ENCODE data around the gene ADSS1.

ADSS1 gene

GRCh38 chr14:104707608-104708595 lies 16.1 kb upstream of the ADSS1 start:
- Histone ChIP-seq H3K27me3 (ENCODE audit: control insufficient read depth in 2 of 2, insufficient read depth in 2 of 2, low read length in 2 of 2) (no peaks in the 10 kb centered on the region), H3K9me3 (ENCODE audit: control insufficient read depth in 2 of 2, low read length in 2 of 2) (no peaks in the 10 kb centered on the region), H3K36me3 (ENCODE audit: control insufficient read depth in 2 of 2, insufficient read depth in 2 of 2, low read length in 2 of 2) (peaks cover 52 to 67% of the 10 kb centered on the region in 2 donors), H3K9ac (ENCODE audit: low read depth in 1 of 2, low read length in 2 of 2) (no peak overlapping the region), H3K4me3 (ENCODE audit: low read length in 2 of 2) (no peak overlapping the region), H3K27ac (ENCODE audit: low read depth in 2 of 2, low read length in 2 of 2) (no peak overlapping the region), H3K4me1 (ENCODE audit: control insufficient read depth in 2 of 2, insufficient read depth in 2 of 2, low read length in 2 of 2) (no peaks in the 10 kb centered on the region)

GRCh38 chr14:104708606-104709268 lies 15.3 kb upstream of the ADSS1 start:
- no peak overlapping the region for H3K4me3 ChIP-seq (ENCODE audit: low read length in 2 of 2)
- no peak overlapping the region for H3K27ac ChIP-seq (ENCODE audit: low read depth in 2 of 2, low read length in 2 of 2)
- no peaks in the 10 kb centered on the region for H3K4me1 ChIP-seq (ENCODE audit: control insufficient read depth in 2 of 2, insufficient read depth in 2 of 2, low read length in 2 of 2)
- H3K9ac ChIP-seq (ENCODE audit: low read depth in 1 of 2, low read length in 2 of 2), result no peak overlapping the region
- H3K36me3 ChIP-seq (ENCODE audit: control insufficient read depth in 2 of 2, insufficient read depth in 2 of 2, low read length in 2 of 2), result peaks cover 49 to 67% of the 10 kb centered on the region in 2 donors
- no peaks in the 10 kb centered on the region for H3K27me3 ChIP-seq (ENCODE audit: control insufficient read depth in 2 of 2, insufficient read depth in 2 of 2, low read length in 2 of 2)
- H3K9me3 ChIP-seq (ENCODE audit: control insufficient read depth in 2 of 2, low read length in 2 of 2), result no peaks in the 10 kb centered on the region

DNA sequence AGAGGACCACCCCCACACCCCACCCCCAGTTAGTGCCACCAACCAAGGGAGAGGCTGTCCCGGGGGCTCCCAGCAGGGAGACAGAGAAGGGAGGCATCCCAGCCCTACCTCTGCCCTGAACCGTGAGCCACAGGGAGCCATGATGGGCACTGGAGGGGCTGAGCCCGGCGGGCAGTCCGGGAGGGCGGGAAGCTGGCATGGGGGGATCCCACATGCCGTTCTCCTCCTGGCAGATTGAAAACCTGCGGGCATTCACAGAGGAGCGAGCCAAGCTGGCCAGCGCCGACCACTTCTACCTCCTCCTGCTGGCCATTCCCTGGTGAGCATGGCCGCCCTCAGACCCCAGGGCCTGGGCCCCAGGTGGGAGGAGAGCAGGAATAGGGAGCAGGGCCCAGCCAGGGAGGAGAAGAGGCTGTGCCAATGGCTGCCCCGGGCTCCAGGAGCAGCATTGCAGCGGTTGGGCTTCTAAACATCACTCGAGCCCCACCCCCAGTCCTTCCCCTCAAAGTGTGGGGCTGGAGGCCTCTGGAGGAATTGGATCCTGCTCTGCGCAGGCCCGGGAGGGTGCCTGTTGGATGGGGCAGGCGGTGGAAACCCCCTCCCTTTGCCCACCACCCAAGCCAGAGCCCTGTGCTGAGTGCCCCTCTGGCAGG lies 14.5 kb upstream of the ADSS1 start:
- H3K27me3 ChIP-seq (ENCODE audit: control insufficient read depth in 2 of 2, insufficient read depth in 2 of 2, low read length in 2 of 2), result no peaks in the 10 kb centered on the region
- no peaks in the 10 kb centered on the region for H3K4me1 ChIP-seq (ENCODE audit: control insufficient read depth in 2 of 2, insufficient read depth in 2 of 2, low read length in 2 of 2)
- no peaks in the 10 kb centered on the region for H3K9me3 ChIP-seq (ENCODE audit: control insufficient read depth in 2 of 2, low read length in 2 of 2)
- H3K36me3 ChIP-seq (ENCODE audit: control insufficient read depth in 2 of 2, insufficient read depth in 2 of 2, low read length in 2 of 2), result peaks cover 49 to 63% of the 10 kb centered on the region in 2 donors
- no peak overlapping the region for H3K27ac ChIP-seq (ENCODE audit: low read depth in 2 of 2, low read length in 2 of 2)
- H3K4me3 ChIP-seq (ENCODE audit: low read length in 2 of 2), result no peak overlapping the region
- no peak overlapping the region for H3K9ac ChIP-seq (ENCODE audit: low read depth in 1 of 2, low read length in 2 of 2)

DNA sequence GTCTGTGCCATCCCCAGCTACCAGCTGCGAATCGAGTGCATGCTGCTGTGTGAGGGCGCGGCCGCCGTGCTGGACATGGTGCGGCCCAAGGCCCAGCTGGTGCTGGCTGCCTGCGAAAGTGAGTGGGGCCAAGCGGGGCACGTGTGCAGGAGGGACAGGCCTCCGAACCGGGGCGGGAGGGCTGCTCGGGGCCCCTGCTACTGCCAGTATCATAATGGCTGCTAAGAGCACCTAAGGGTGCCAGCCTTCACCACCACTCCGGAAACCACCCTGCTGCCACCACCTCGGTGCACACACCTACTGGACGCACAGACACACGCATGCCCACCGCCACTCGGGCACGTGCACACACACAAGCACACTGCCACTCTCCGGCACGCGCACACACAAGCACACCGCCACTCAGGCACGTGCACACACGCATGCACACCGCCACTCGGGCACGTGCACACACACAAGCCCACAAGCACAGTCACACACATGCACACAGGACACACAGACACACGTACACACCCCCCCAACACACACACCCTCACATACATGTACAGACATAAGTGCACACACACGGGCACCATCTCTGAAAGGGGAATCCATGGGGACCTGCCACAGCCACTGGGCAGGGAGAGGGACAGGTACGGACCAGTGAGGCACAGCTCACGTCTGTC lies 13.8 kb upstream of the ADSS1 start:
- H3K9ac ChIP-seq (ENCODE audit: low read depth in 1 of 2, low read length in 2 of 2), result no peak overlapping the region
- H3K36me3 ChIP-seq (ENCODE audit: control insufficient read depth in 2 of 2, insufficient read depth in 2 of 2, low read length in 2 of 2), result peaks cover 52 to 66% of the 10 kb centered on the region in 2 donors
- no peaks in the 10 kb centered on the region for H3K27me3 ChIP-seq (ENCODE audit: control insufficient read depth in 2 of 2, insufficient read depth in 2 of 2, low read length in 2 of 2)
- H3K9me3 ChIP-seq (ENCODE audit: control insufficient read depth in 2 of 2, low read length in 2 of 2), result no peaks in the 10 kb centered on the region
- H3K27ac ChIP-seq (ENCODE audit: low read depth in 2 of 2, low read length in 2 of 2), result no peak overlapping the region
- no peak overlapping the region for H3K4me3 ChIP-seq (ENCODE audit: low read length in 2 of 2)
- H3K4me1 ChIP-seq (ENCODE audit: control insufficient read depth in 2 of 2, insufficient read depth in 2 of 2, low read length in 2 of 2), result no peaks in the 10 kb centered on the region

DNA sequence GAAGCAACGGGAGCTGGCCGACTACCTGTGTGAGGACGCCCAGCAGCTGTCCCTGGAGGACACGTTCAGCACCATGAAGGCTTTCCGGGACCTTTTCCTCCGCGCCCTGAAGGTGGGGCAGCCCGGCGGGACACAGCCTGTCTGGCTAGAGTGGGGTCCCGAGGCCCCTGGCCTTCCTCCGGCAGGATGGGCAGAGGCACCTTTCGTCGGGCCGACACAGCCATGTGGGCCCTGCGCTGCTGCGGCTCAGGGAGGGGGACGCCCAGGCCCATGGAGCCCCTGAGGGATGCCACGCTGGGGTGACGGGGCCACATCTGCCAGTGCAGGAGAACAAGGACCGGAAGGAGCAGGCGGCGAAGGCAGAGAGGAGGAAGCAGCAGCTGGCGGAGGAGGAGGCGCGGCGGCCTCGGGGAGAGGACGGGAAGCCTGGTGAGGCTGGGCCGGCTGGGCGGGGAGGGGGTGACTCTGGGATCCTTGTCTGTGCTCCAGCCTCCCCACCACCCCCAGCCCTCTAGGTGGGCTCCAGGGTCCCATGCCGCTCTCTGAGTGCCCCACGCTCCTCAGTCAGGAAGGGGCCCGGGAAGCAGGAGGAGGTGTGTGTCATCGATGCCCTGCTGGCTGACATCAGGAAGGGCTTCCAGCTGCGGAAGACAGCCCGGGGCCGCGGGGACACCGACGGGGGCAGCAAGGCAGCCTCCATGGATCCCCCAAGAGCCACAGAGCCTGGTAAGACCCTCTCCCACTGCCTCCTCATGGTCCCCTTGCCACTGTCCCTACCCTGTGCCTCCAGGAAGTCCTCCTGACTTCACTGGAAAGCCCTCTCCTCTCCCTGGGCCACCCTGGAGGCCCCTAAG lies 10.9 kb upstream of the ADSS1 start:
- Histone ChIP-seq H3K4me1 (ENCODE audit: control insufficient read depth in 2 of 2, insufficient read depth in 2 of 2, low read length in 2 of 2) (no peaks in the 10 kb centered on the region), H3K9ac (ENCODE audit: low read depth in 1 of 2, low read length in 2 of 2) (no peak overlapping the region), H3K4me3 (ENCODE audit: low read length in 2 of 2) (no peak overlapping the region), H3K27ac (ENCODE audit: low read depth in 2 of 2, low read length in 2 of 2) (no peak overlapping the region), H3K9me3 (ENCODE audit: control insufficient read depth in 2 of 2, low read length in 2 of 2) (no peaks in the 10 kb centered on the region), H3K27me3 (ENCODE audit: control insufficient read depth in 2 of 2, insufficient read depth in 2 of 2, low read length in 2 of 2) (no peaks in the 10 kb centered on the region), H3K36me3 (ENCODE audit: control insufficient read depth in 2 of 2, insufficient read depth in 2 of 2, low read length in 2 of 2) (peaks cover 58 to 75% of the 10 kb centered on the region in 2 donors)

GRCh38 chr14:104714066-104714465 lies 10.0 kb upstream of the ADSS1 start:
- no peaks in the 10 kb centered on the region for H3K9me3 ChIP-seq (ENCODE audit: control insufficient read depth in 2 of 2, low read length in 2 of 2)
- H3K36me3 ChIP-seq (ENCODE audit: control insufficient read depth in 2 of 2, insufficient read depth in 2 of 2, low read length in 2 of 2), result peaks cover 58 to 73% of the 10 kb centered on the region in 2 donors
- no peak overlapping the region for H3K9ac ChIP-seq (ENCODE audit: low read depth in 1 of 2, low read length in 2 of 2)
- no peak overlapping the region for H3K4me3 ChIP-seq (ENCODE audit: low read length in 2 of 2)
- no peaks in the 10 kb centered on the region for H3K4me1 ChIP-seq (ENCODE audit: control insufficient read depth in 2 of 2, insufficient read depth in 2 of 2, low read length in 2 of 2)
- H3K27ac ChIP-seq (ENCODE audit: low read depth in 2 of 2, low read length in 2 of 2), result no peak overlapping the region
- no peaks in the 10 kb centered on the region for H3K27me3 ChIP-seq (ENCODE audit: control insufficient read depth in 2 of 2, insufficient read depth in 2 of 2, low read length in 2 of 2)

DNA sequence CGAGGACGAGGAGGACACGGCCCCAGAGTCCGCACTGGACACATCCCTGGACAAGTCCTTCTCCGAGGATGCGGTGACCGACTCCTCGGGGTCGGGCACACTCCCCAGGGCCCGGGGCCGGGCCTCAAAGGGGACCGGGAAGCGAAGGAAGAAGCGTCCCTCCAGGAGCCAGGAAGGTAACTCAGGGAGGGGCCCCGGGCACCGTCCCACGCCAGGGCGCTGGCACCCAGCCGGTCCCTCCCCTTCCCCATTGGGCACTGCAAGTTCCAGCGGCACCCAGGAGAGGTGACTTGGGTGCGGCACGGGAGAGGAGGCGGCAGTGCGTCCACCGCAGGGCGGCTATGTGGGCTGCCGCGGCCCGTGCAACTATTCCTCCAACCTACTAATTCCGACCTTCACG lies 9.3 kb upstream of the ADSS1 start:
- H3K27me3 ChIP-seq (ENCODE audit: control insufficient read depth in 2 of 2, insufficient read depth in 2 of 2, low read length in 2 of 2), result no peaks in the 10 kb centered on the region
- peaks cover 56 to 68% of the 10 kb centered on the region in 2 donors for H3K36me3 ChIP-seq (ENCODE audit: control insufficient read depth in 2 of 2, insufficient read depth in 2 of 2, low read length in 2 of 2)
- no peak overlapping the region for H3K4me3 ChIP-seq (ENCODE audit: low read length in 2 of 2)

DNA sequence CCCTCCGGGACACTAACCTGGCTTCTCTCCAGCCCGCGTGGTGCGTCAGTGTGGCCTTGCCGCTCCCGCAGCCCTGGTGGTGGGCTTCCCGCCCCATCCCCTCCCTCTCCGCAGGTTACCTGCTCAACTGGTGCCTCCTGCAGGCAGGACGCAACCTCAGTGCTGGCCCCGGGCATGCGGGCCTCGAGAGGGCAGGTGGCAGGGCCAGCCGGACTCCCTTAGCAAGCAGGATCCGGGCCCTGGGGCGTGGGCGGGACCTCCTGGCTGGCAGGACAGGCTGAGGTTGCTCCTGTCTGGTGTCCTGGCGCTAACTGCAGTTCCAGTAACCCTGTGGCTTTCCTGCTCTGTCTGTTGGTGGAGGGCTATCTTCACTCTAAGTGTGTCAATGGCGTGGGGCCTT lies 8.6 kb upstream of the ADSS1 start:
- Histone ChIP-seq H3K9ac (ENCODE audit: low read depth in 1 of 2, low read length in 2 of 2) (no peak overlapping the region), H3K27me3 (ENCODE audit: control insufficient read depth in 2 of 2, insufficient read depth in 2 of 2, low read length in 2 of 2) (no peaks in the 10 kb centered on the region), H3K9me3 (ENCODE audit: control insufficient read depth in 2 of 2, low read length in 2 of 2) (no peaks in the 10 kb centered on the region), H3K4me3 (ENCODE audit: low read length in 2 of 2) (no peak overlapping the region), H3K4me1 (ENCODE audit: control insufficient read depth in 2 of 2, insufficient read depth in 2 of 2, low read length in 2 of 2) (no peaks in the 10 kb centered on the region), H3K27ac (ENCODE audit: low read depth in 2 of 2, low read length in 2 of 2) (no peak overlapping the region), H3K36me3 (ENCODE audit: control insufficient read depth in 2 of 2, insufficient read depth in 2 of 2, low read length in 2 of 2) (peaks cover 52 to 64% of the 10 kb centered on the region in 2 donors)

More for the DNA sequence above, 9.3 kb upstream of the ADSS1 start:
- Histone ChIP-seq H3K27ac (ENCODE audit: low read depth in 2 of 2, low read length in 2 of 2) (no peak overlapping the region), H3K9me3 (ENCODE audit: control insufficient read depth in 2 of 2, low read length in 2 of 2) (no peaks in the 10 kb centered on the region), H3K9ac (ENCODE audit: low read depth in 1 of 2, low read length in 2 of 2) (no peak overlapping the region), H3K4me1 (ENCODE audit: control insufficient read depth in 2 of 2, insufficient read depth in 2 of 2, low read length in 2 of 2) (no peaks in the 10 kb centered on the region)

- Histone ChIP-seq H3K27ac (ENCODE audit: low read depth in 2 of 2, low read length in 2 of 2) (no peak overlapping the region), H3K27me3 (ENCODE audit: control insufficient read depth in 2 of 2, insufficient read depth in 2 of 2, low read length in 2 of 2) (no peaks in the 10 kb centered on the region), H3K36me3 (ENCODE audit: control insufficient read depth in 2 of 2, insufficient read depth in 2 of 2, low read length in 2 of 2) (peaks cover 48 to 59% of the 10 kb centered on the region in 2 donors), H3K4me1 (ENCODE audit: control insufficient read depth in 2 of 2, insufficient read depth in 2 of 2, low read length in 2 of 2) (no peaks in the 10 kb centered on the region), H3K4me3 (ENCODE audit: low read length in 2 of 2) (no peak overlapping the region), H3K9ac (ENCODE audit: low read depth in 1 of 2, low read length in 2 of 2) (no peak overlapping the region), H3K9me3 (ENCODE audit: control insufficient read depth in 2 of 2, low read length in 2 of 2) (no peaks in the 10 kb centered on the region)
Measured at GRCh38 chr14:104715871-104716270, 8.2 kb upstream of the ADSS1 start.

Measured in mucosa of rectum (tissue), 2 donors.